BJ (cell line): ENCODE measurements around the gene CLASP1. TPM values are rescaled to one million over a fixed set of nuclear protein-coding genes. Genes with fewer than 3 reads are reported as not detected.

Experiments used
- CTCF ChIA-PET: fragments of 350-600 bp; formaldehyde crosslinking; extraction: SDS; loops from one replicate; lab custom pipeline; 2021; ENCODE audit warnings: antibody characterized with exemption, inconsistent platforms; lab: Yijun Ruan, JAX
- POLR2A ChIA-PET: fragments of 300-600 bp; sonication (Branson Sonifier 250); formaldehyde crosslinking; extraction: SDS; loops from one replicate; lab custom pipeline; 2021; ENCODE audit warnings: antibody characterized with exemption; lab: Charles Lee
- DNase-seq: peaks from one replicate; pipeline ENCODE4 v3.0.0-alpha.2; 2011; ENCODE audit warnings: low read depth
- H3K27me3 ChIP-seq: 2 replicates; pipeline ENCODE4 v1.6.0; 2011; ENCODE audit warnings: low read length; ENCODE audit not compliant: control insufficient read depth, insufficient read depth
- H3K36me3 ChIP-seq: 2 replicates; pipeline ENCODE4 v1.5.1; 2011; ENCODE audit warnings: low read length; ENCODE audit not compliant: control insufficient read depth, insufficient read depth
- H3K4me3 ChIP-seq: 2 replicates; pipeline ENCODE4 v1.5.1; 2011; ENCODE audit warnings: low read depth, mild to moderate bottlenecking, control low read depth, low read length
- polyA plus RNA-seq: library from polyadenylated mRNA; depleted of rRNA; stranded (reverse); fragments of >200 nt; gene quantifications from 2 replicates; pipeline ENCODE4 v1.2.3, GENCODE V29; 2011
- TF ChIP-seq, protein P1 (sequence below): IDR thresholded peaks from 2 replicates; pipeline ENCODE4 v1.5.1; 2011; ENCODE audit warnings: low read depth, mild to moderate bottlenecking, control low read depth, inconsistent platforms, low read length, moderate library complexity; ENCODE audit not compliant: insufficient read depth

Gene CLASP1
- polyA plus RNA-seq, 1 experiment: 7.1 TPM

- ChIA-PET POLR2A (no interaction called here), CTCF (interaction anchor here (1.8 kb wide), 1 partner anchor 13 kb away, joined by 3 read pairs; no protein-coding TSS in a partner anchor)
- H3K4me3 ChIP-seq: no peak overlapping the region
- H3K36me3 ChIP-seq: peaks cover 7% of the 10 kb centered on the region
- no peak for DNase-seq
- no peaks in the 10 kb centered on the region for H3K27me3 ChIP-seq
- TF ChIP-seq, protein P1, sequence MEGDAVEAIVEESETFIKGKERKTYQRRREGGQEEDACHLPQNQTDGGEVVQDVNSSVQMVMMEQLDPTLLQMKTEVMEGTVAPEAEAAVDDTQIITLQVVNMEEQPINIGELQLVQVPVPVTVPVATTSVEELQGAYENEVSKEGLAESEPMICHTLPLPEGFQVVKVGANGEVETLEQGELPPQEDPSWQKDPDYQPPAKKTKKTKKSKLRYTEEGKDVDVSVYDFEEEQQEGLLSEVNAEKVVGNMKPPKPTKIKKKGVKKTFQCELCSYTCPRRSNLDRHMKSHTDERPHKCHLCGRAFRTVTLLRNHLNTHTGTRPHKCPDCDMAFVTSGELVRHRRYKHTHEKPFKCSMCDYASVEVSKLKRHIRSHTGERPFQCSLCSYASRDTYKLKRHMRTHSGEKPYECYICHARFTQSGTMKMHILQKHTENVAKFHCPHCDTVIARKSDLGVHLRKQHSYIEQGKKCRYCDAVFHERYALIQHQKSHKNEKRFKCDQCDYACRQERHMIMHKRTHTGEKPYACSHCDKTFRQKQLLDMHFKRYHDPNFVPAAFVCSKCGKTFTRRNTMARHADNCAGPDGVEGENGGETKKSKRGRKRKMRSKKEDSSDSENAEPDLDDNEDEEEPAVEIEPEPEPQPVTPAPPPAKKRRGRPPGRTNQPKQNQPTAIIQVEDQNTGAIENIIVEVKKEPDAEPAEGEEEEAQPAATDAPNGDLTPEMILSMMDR: no peak
Observed at GRCh38 chr2:121455446-121455845, 193.8 kb downstream of the CLASP1 start.

DNA sequence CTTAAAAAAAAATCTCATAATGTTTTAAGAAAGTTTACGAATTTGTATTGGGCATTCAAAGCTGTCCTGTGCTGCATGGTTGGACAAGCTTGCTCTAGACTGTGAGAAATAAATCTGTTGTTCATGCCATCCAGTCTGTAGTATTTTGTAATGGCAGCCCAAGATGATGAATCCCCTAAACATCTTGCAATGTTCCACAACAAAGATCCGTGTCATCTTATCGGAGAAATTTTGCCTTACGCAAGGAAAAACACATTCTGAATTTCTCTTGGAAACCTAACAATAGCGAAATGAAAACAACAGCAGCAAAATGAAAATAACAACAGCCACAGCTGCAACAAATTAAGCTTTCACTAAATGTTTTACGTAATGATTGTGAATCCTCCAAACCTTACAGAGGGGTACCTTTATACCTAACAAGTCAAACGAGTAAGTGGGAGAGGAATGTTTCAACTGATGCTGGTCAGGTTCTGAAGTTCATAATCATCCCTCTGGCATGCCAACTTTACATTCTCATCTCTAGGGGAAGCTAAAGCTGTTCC is 194.6 kb downstream of the CLASP1 start:
- POLR2A ChIA-PET: no interaction called here

DNA sequence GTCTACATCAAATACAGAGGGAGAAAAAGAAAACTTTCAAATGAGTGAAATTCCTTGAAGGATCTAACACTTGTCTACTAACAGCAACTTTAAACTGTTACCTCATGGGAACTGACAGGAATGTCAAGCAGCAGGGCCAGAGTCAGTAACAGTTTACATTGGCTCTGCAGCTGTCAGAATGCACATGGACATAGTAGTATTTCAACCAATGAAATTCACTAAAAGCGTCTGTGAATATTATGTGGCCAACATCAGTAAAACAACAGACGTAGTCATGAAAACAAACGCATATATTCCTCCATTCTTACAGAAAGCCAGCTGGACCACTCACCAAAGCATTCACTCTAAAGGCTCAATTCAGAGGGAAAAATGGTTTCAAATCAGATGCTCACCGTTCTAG is 197.9 kb downstream of the CLASP1 start:
- DNase-seq: no peak
- Histone ChIP-seq H3K36me3 (peaks cover 14% of the 10 kb centered on the region), H3K27me3 (no peaks in the 10 kb centered on the region), H3K4me3 (no peak overlapping the region)
- ChIA-PET POLR2A (no interaction called here), CTCF (no interaction called here)
- TF ChIP-seq, protein P1: no peak

More for the DNA sequence above, 194.6 kb downstream of the CLASP1 start:
- H3K4me3 ChIP-seq: no peak overlapping the region
- H3K36me3 ChIP-seq: peaks cover 7% of the 10 kb centered on the region
- no peak for DNase-seq
- no peaks in the 10 kb centered on the region for H3K27me3 ChIP-seq
- TF ChIP-seq, protein P1: no peak
- CTCF ChIA-PET: interaction anchor here (0.8 kb wide), 1 partner anchor 18 kb away, joined by 3 read pairs; no protein-coding TSS in a partner anchor

GRCh38 chr2:121450301-121450700 is 199.0 kb downstream of the CLASP1 start:
- no peak for DNase-seq
- ChIA-PET POLR2A (no interaction called here), CTCF (interaction anchor here (1.1 kb wide), 1 partner anchor 40 kb away, joined by 4 read pairs; no protein-coding TSS in a partner anchor)
- Histone ChIP-seq H3K27me3 (no peaks in the 10 kb centered on the region), H3K4me3 (no peak overlapping the region), H3K36me3 (peaks cover 16% of the 10 kb centered on the region)
- TF ChIP-seq, protein P1: no peak

- POLR2A ChIA-PET: no interaction called here
- CTCF ChIA-PET: interaction anchor here (1.9 kb wide), 1 partner anchor 12 kb away, joined by 5 read pairs; no protein-coding TSS in a partner anchor
- no peak for DNase-seq
- peaks cover 18% of the 10 kb centered on the region for H3K36me3 ChIP-seq
- H3K27me3 ChIP-seq: no peaks in the 10 kb centered on the region
- H3K4me3 ChIP-seq: no peak overlapping the region
- TF ChIP-seq, protein P1: no peak
Observed at GRCh38 chr2:121446647-121447241, 202.5 kb downstream of the CLASP1 start.
